Osteocyte (in vitro differentiated cells): ENCODE measurements around the gene PLET1. TPM values are rescaled to one million over a fixed set of nuclear protein-coding genes. Genes with fewer than 3 reads are reported as not detected.
"Not testable (repeated sequence)": the region's sequence is repeated elsewhere in the genome, so short reads cannot be mapped to it uniquely, and the experiment has no call there.

Source experiments
- DNase-seq: peaks from one replicate; pipeline ENCODE4 v3.0.0; 2021; ENCODE audit warnings: mixed read lengths; ENCODE audit not compliant: unreplicated experiment; ENCODE audit errors: extremely low spot score
- H3K27ac Mint-ChIP-seq: one replicate; pipeline ENCODE4 v1.8.0; 2021; ENCODE audit warnings: mild to moderate bottlenecking, mixed read lengths; ENCODE audit not compliant: unreplicated experiment
- H3K27me3 Mint-ChIP-seq: one replicate; pipeline ENCODE4 v1.8.0; 2021; ENCODE audit warnings: mixed read lengths; ENCODE audit not compliant: unreplicated experiment
- H3K36me3 Mint-ChIP-seq: one replicate; pipeline ENCODE4 v1.8.0; 2021; ENCODE audit warnings: mixed read lengths; ENCODE audit not compliant: unreplicated experiment
- H3K4me1 Mint-ChIP-seq: one replicate; pipeline ENCODE4 v1.8.0; 2021; ENCODE audit warnings: mixed read lengths; ENCODE audit not compliant: unreplicated experiment
- H3K4me3 Mint-ChIP-seq: one replicate; pipeline ENCODE4 v1.8.0; 2021; ENCODE audit warnings: mild to moderate bottlenecking, moderate library complexity, mixed read lengths; ENCODE audit not compliant: unreplicated experiment
- H3K9me3 Mint-ChIP-seq: one replicate; pipeline ENCODE4 v1.8.0; 2021; ENCODE audit warnings: mixed read lengths; ENCODE audit not compliant: unreplicated experiment
- total RNA-seq: library from RNA; stranded (reverse); gene quantifications from 2 replicates; pipeline ENCODE4 v1.2.1, GENCODE V29; 2021
- TF ChIP-seq, protein P1 (sequence below): fragments of 200-600 bp; sonication (generic); IDR thresholded peaks from 2 replicates; pipeline ENCODE4 v1.5.0; 2021; ENCODE audit warnings: antibody characterized with exemption, mild to moderate bottlenecking, moderate library complexity

Gene PLET1
- total RNA-seq, 1 donor from 2014 or later: not detected

DNA sequence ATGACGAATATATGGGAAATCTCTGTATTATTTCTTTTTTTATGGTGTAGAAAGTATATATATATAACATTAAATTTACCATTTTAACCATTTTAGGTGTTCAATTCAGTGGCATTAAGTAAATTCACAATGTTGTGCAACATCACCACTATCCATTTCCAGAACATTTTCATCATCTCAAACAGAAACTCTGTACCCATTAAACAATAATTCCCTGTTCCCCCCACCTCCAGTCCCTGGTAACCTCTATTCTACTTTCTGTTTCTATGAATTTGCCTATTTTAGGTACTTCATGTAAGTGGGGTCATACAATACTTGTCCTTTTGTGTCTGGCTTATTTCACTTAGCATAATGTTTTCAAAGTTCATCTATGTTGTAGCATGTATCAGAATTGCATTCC, 49.8 kb downstream of the PLET1 start:
- H3K4me1 Mint-ChIP-seq: no peaks in the 10 kb centered on the region

DNA sequence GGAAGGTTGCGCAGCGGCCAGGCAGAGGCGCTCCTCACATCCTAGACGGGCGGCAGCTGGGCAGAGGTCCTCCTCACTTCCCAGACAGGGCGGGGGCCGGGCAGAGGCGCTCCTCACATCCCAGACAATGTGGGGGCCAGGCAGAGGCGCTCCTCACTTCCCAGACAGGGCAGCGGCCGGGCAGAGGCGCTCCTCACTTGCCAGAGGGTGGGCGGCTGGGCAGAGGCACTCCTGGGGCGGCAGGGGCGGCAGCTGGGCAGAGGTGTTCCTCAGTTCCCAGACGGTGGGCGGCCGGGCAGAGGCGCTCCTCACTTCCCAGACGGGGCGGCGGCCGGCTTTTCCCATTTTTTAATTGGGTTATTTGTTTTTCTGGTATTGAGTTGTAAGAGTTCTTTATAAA, 54.6 kb downstream of the PLET1 start:
- Mint-ChIP-seq H3K4me3 (no peak overlapping the region), H3K36me3 (peaks cover 3% of the 10 kb centered on the region), H3K27me3 (peaks cover 55% of the 10 kb centered on the region), H3K27ac (no peak overlapping the region), H3K9me3 (no peaks in the 10 kb centered on the region), H3K4me1 (no peaks in the 10 kb centered on the region)
- TF ChIP-seq, protein P1, sequence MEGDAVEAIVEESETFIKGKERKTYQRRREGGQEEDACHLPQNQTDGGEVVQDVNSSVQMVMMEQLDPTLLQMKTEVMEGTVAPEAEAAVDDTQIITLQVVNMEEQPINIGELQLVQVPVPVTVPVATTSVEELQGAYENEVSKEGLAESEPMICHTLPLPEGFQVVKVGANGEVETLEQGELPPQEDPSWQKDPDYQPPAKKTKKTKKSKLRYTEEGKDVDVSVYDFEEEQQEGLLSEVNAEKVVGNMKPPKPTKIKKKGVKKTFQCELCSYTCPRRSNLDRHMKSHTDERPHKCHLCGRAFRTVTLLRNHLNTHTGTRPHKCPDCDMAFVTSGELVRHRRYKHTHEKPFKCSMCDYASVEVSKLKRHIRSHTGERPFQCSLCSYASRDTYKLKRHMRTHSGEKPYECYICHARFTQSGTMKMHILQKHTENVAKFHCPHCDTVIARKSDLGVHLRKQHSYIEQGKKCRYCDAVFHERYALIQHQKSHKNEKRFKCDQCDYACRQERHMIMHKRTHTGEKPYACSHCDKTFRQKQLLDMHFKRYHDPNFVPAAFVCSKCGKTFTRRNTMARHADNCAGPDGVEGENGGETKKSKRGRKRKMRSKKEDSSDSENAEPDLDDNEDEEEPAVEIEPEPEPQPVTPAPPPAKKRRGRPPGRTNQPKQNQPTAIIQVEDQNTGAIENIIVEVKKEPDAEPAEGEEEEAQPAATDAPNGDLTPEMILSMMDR: no peak
- no peak for DNase-seq

More for the DNA sequence above, 49.8 kb downstream of the PLET1 start:
- Mint-ChIP-seq H3K27me3 (peaks cover 52% of the 10 kb centered on the region), H3K27ac (no peak overlapping the region), H3K4me3 (no peak overlapping the region), H3K36me3 (peaks cover 2% of the 10 kb centered on the region), H3K9me3 (no peaks in the 10 kb centered on the region)
- no peak for DNase-seq
- TF ChIP-seq, protein P1: no peak

DNA sequence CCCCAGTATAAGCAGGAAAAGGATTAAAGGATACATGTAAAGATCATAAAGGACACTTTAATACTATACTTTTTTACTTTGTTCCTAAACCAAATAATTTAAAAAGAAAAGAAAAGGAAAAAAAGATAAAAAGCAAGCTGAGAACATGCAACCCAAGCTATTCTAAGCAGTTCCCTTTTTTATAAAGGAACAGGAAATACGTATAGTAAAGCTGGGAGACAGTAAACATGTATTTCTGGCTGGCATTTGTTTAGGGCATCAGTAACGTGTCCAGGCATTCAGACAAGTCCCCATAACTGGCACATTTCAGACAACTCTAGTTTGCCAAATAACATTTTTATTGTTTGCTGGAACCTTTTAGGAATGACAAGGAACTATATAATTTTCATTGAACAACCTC, 60.4 kb downstream of the PLET1 start:
- TF ChIP-seq, protein P1: no peak
- no peak for DNase-seq
- Mint-ChIP-seq H3K36me3 (peaks cover 1% of the 10 kb centered on the region), H3K4me1 (no peaks in the 10 kb centered on the region), H3K4me3 (no peak overlapping the region), H3K9me3 (no peaks in the 10 kb centered on the region), H3K27me3 (peaks cover 46% of the 10 kb centered on the region), H3K27ac (no peak overlapping the region)

DNA sequence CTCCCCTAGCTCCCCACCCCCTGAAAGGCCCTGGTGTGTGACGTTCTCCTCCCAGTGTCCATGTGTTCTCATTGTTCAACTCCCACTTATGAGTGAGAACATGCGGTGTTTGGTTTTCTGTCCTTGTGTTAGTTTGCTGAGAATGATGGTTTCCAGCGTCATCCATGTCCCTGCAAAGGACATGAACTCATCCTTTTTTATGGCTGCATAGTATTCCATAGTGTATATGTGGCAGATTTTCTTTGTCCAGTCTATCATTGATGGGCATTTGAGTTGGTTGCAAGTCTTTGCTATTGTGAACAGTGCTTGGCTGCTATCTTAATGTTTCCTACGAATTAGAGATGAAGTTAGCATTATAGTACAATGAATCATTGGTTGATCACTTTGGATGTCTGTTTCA, 61.6 kb downstream of the PLET1 start:
- peaks cover 42% of the 10 kb centered on the region for H3K27me3 Mint-ChIP-seq
- H3K4me1 Mint-ChIP-seq, H3K9me3 Mint-ChIP-seq, H3K27ac Mint-ChIP-seq, H3K4me3 Mint-ChIP-seq, DNase-seq, H3K36me3 Mint-ChIP-seq: not testable (repeated sequence)

Other genes with a start within 250 kb of the PLET1 start
- gene DLAT, start 235.5 kb downstream of the PLET1 start, total RNA-seq: 26.3 and 26.4 TPM in 2 replicates
- gene PIH1D2, start 186.8 kb downstream of the PLET1 start, total RNA-seq: 2.0 and 2.3 TPM in 2 replicates
- gene NKAPD1, start 186.6 kb downstream of the PLET1 start, total RNA-seq: 23.1 and 24.6 TPM in 2 replicates
- 59.4 and 64.0 TPM in 2 replicates for gene TIMM8B, start 174.1 kb downstream of the PLET1 start, total RNA-seq
- 71.6 and 82.0 TPM in 2 replicates for gene SDHD, start 174.0 kb downstream of the PLET1 start, total RNA-seq
- gene IL18, start 96.8 kb downstream of the PLET1 start, total RNA-seq: 0.59 and 0.68 TPM in 2 replicates
- gene TEX12, start 93.5 kb downstream of the PLET1 start, total RNA-seq: 0.78 TPM in 1 of 2 replicates, not detected in the other
- 1.4 and 1.5 TPM in 2 replicates for gene BCO2, start 85.3 kb downstream of the PLET1 start, total RNA-seq
- gene PTS, start 34.4 kb downstream of the PLET1 start, total RNA-seq: 38.7 and 44.0 TPM in 2 replicates